ENCODE measurements around the gene BOD1L1. TPM values are rescaled to one million over a fixed set of nuclear protein-coding genes. Genes with fewer than 3 reads are reported as not detected.

The BOD1L1 gene
- total and polyA plus RNA-seq, 2 of the 8 experiments (the other 6 are each of a cell fraction or from before 2014, with no cell fraction given) = 6.8 to 39.3 TPM

- TF ChIP-seq CTBP2 (IDR thresholded peaks at IDR 0.05; ENCODE audit: borderline replicate concordance, insufficient read depth, insufficient read length, low read length) (no peak), EZH2 (IDR thresholded peaks at IDR 0.05; ENCODE audit: low read depth, low read length, severe bottlenecking) (no peak)
- TF ChIP-seq, protein P1, sequence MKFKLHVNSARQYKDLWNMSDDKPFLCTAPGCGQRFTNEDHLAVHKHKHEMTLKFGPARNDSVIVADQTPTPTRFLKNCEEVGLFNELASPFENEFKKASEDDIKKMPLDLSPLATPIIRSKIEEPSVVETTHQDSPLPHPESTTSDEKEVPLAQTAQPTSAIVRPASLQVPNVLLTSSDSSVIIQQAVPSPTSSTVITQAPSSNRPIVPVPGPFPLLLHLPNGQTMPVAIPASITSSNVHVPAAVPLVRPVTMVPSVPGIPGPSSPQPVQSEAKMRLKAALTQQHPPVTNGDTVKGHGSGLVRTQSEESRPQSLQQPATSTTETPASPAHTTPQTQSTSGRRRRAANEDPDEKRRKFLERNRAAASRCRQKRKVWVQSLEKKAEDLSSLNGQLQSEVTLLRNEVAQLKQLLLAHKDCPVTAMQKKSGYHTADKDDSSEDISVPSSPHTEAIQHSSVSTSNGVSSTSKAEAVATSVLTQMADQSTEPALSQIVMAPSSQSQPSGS (IDR thresholded peaks at IDR 0.05; ENCODE audit: low read length) = no peak
These were observed 92.4 kb downstream of the BOD1L1 start (continued) for GRCh38 chr4:13535118-13535517.

All from H1 (cell line).